Smooth muscle cell of the pulmonary artery (primary cell): ENCODE results near the gene FCER1A. TPM values are rescaled to one million over a fixed set of nuclear protein-coding genes. Genes with fewer than 3 reads are reported as not detected.

ENCODE experiments used
- total RNA-seq: library from RNA; depleted of rRNA; stranded (reverse); fragments of >200 nt; gene quantifications from 2 replicates; pipeline ENCODE4 v1.2.3, GENCODE V29; 2014

The FCER1A gene
- total RNA-seq, result not detected in 2 replicates

GRCh38 chr1:159302095-159302494 lies at the start of gene FCER1A:
Gene FCER1A, plus strand, starts transcription at chr1:159302336. Its CDS starts 29 bp downstream, at chr1:159302365.

Other genes starting within 250 kb of the FCER1A start
- gene AIM2, start 225.6 kb upstream of the FCER1A start, total RNA-seq, result not detected in 2 replicates
- 0.07 and 0.33 TPM in 2 replicates for gene CADM3, start 130.7 kb upstream of the FCER1A start, total RNA-seq
- gene ACKR1, start 97.5 kb upstream of the FCER1A start, total RNA-seq, result not detected in 2 replicates
- not detected in 2 replicates for gene OR10J4, start 129.9 kb downstream of the FCER1A start, total RNA-seq
- not detected in 2 replicates for gene OR10J1, start 137.4 kb downstream of the FCER1A start, total RNA-seq
- gene OR10J5, start 233.7 kb downstream of the FCER1A start, total RNA-seq, result not detected in 2 replicates